Sigmoid colon (tissue), 4 donors: ENCODE results near the gene PTPRU.

Source experiments
- EP300 ChIP-seq, 4 donors: sonication (generic); formaldehyde crosslinking; IDR thresholded peaks; one replicate each; pipeline ENCODE4 v1.6.1; 2017; ENCODE audit warnings: antibody characterized with exemption in 4 of 4
- POLR2A ChIP-seq, 2 donors: fragments of 450-650 bp; IDR thresholded peaks; one replicate each; pipeline ENCODE4 v1.6.1; 2016; ENCODE audit warnings: antibody characterized with exemption in 2 of 2, mild to moderate bottlenecking in 2 of 2, moderate library complexity in 2 of 2
- TF ChIP-seq, protein P1 (sequence below), 4 experiments: fragments of 450-650 bp in 3 of 4; fragments of 200-600 bp in 1 of 4; IDR thresholded peaks; one replicate each; pipeline ENCODE4 v1.5.1; 2016 to 2019; ENCODE audit warnings: antibody characterized with exemption in 4 of 4, mild to moderate bottlenecking in 3 of 4, moderate library complexity in 2 of 4

GRCh38 chr1:29365906-29366670 lies 129.8 kb downstream of the PTPRU start:
- TF ChIP-seq, protein P1, sequence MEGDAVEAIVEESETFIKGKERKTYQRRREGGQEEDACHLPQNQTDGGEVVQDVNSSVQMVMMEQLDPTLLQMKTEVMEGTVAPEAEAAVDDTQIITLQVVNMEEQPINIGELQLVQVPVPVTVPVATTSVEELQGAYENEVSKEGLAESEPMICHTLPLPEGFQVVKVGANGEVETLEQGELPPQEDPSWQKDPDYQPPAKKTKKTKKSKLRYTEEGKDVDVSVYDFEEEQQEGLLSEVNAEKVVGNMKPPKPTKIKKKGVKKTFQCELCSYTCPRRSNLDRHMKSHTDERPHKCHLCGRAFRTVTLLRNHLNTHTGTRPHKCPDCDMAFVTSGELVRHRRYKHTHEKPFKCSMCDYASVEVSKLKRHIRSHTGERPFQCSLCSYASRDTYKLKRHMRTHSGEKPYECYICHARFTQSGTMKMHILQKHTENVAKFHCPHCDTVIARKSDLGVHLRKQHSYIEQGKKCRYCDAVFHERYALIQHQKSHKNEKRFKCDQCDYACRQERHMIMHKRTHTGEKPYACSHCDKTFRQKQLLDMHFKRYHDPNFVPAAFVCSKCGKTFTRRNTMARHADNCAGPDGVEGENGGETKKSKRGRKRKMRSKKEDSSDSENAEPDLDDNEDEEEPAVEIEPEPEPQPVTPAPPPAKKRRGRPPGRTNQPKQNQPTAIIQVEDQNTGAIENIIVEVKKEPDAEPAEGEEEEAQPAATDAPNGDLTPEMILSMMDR (IDR thresholded peaks at IDR 0.05) = no peak
- TF ChIP-seq EP300 (IDR thresholded peaks at IDR 0.05) = no peak
- TF ChIP-seq POLR2A (IDR thresholded peaks at IDR 0.05) = no peak
